AG09309 (cell line): ENCODE measurements around the gene FOXR2.

ENCODE experiments used
- DNase-seq: peaks from one replicate; pipeline ENCODE4 v3.0.0-alpha.2; 2010; ENCODE audit warnings: low read depth
- H3K4me3 ChIP-seq: 2 replicates; pipeline ENCODE4 v1.5.1; 2011; ENCODE audit warnings: mild to moderate bottlenecking, low read depth, low read length, moderate library complexity; ENCODE audit not compliant: control insufficient read depth
- CTCF ChIP-seq: IDR thresholded peaks from 2 replicates; pipeline ENCODE4 v1.5.1; 2011; ENCODE audit warnings: mild to moderate bottlenecking, low read depth, low read length, inconsistent platforms; ENCODE audit not compliant: insufficient read depth, control insufficient read depth; ENCODE audit errors: missing control alignments

FOXR2 gene

GRCh38 chrX:55624403-55624802, 1.2 kb downstream of the FOXR2 start:
- no peak overlapping the region for H3K4me3 ChIP-seq
- DNase-seq: no peak
- no peak for TF ChIP-seq CTCF

- no peak overlapping the region for H3K4me3 ChIP-seq
- no peak for TF ChIP-seq CTCF
- DNase-seq: no peak
Measured at GRCh38 chrX:55636109-55636508, 12.9 kb downstream of the FOXR2 start.

GRCh38 chrX:55638933-55639332, 15.7 kb downstream of the FOXR2 start:
- no peak overlapping the region for H3K4me3 ChIP-seq
- TF ChIP-seq CTCF: no peak
- DNase-seq: no peak

- H3K4me3 ChIP-seq: no peak overlapping the region
- TF ChIP-seq CTCF: no peak
- no peak for DNase-seq
Measured at GRCh38 chrX:55640854-55641253, 17.7 kb downstream of the FOXR2 start.

GRCh38 chrX:55648434-55648833, 25.2 kb downstream of the FOXR2 start:
- no peak for TF ChIP-seq CTCF
- no peak overlapping the region for H3K4me3 ChIP-seq
- DNase-seq: no peak

GRCh38 chrX:55659931-55660330, 36.7 kb downstream of the FOXR2 start:
- TF ChIP-seq CTCF: no peak
- no peak for DNase-seq
- H3K4me3 ChIP-seq: no peak overlapping the region

- no peak for DNase-seq
- no peak for TF ChIP-seq CTCF
- no peak overlapping the region for H3K4me3 ChIP-seq
Measured at GRCh38 chrX:55663584-55663983, 40.4 kb downstream of the FOXR2 start.
